Renal cortical epithelial cell (primary cell): Measurements from ENCODE around the gene SPTBN1. TPM values are rescaled to one million over a fixed set of nuclear protein-coding genes. Genes with fewer than 3 reads are reported as not detected.

Experiments
- DNase-seq: peaks from one replicate; pipeline ENCODE4 v3.0.0-alpha.2; 2011; ENCODE audit warnings: low read depth
- total RNA-seq: library from RNA; depleted of rRNA; stranded (reverse); fragments of >200 nt; gene quantifications from 2 replicates; pipeline ENCODE4 v1.2.3, GENCODE V29; 2014

The SPTBN1 gene
- total RNA-seq, 1 donor from 2014 or later = 447 TPM

GRCh38 chr2:54589340-54590215 is 133.5 kb downstream of the SPTBN1 start:
- DNase-seq = no peak

- no peak for DNase-seq
These were observed 134.3 kb downstream of the SPTBN1 start for GRCh38 chr2:54590216-54591120.

GRCh38 chr2:54591551-54591950 is 135.4 kb downstream of the SPTBN1 start:
- DNase-seq = no peak

GRCh38 chr2:54593249-54593648 is 137.1 kb downstream of the SPTBN1 start:
- no peak for DNase-seq

GRCh38 chr2:54594048-54594447 is 137.9 kb downstream of the SPTBN1 start:
- DNase-seq = no peak

- DNase-seq = no peak
These were observed 139.2 kb downstream of the SPTBN1 start for GRCh38 chr2:54595161-54595803.

- no peak for DNase-seq
These were observed 140.1 kb downstream of the SPTBN1 start for GRCh38 chr2:54595999-54596902.

- no peak for DNase-seq
These were observed 141.2 kb downstream of the SPTBN1 start for GRCh38 chr2:54597153-54597848.

- DNase-seq = no peak
These were observed 142.5 kb downstream of the SPTBN1 start for GRCh38 chr2:54598347-54599325.

- DNase-seq = peak; percentile 66
These were observed 143.2 kb downstream of the SPTBN1 start for GRCh38 chr2:54599326-54599710.

GRCh38 chr2:54599914-54600313 is 143.8 kb downstream of the SPTBN1 start:
- DNase-seq = no peak

GRCh38 chr2:54601339-54601738 is 145.2 kb downstream of the SPTBN1 start:
- peak; percentile 99 for DNase-seq

- no peak for DNase-seq
These were observed 146.7 kb downstream of the SPTBN1 start for GRCh38 chr2:54602736-54603322.

GRCh38 chr2:54603357-54603756 is 147.2 kb downstream of the SPTBN1 start:
- DNase-seq = no peak

GRCh38 chr2:54603796-54604195 is 147.7 kb downstream of the SPTBN1 start:
- no peak for DNase-seq

GRCh38 chr2:54604871-54605270 is 148.7 kb downstream of the SPTBN1 start:
- no peak for DNase-seq

GRCh38 chr2:54605836-54606235 is 149.7 kb downstream of the SPTBN1 start:
- no peak for DNase-seq

- no peak for DNase-seq
These were observed 150.3 kb downstream of the SPTBN1 start for GRCh38 chr2:54606393-54606958.

GRCh38 chr2:54608224-54608623 is 152.1 kb downstream of the SPTBN1 start:
- DNase-seq = no peak
